Nephron progenitor cell (in vitro differentiated cells): ENCODE measurements around the gene PCP4L1.

Source experiments
- DNase-seq: peaks from one replicate; pipeline ENCODE4 v3.0.0; 2021
- H3K27ac Mint-ChIP-seq: 2 replicates; pipeline ENCODE4 v1.8.0; 2021; ENCODE audit warnings: mild to moderate bottlenecking, moderate library complexity, mixed read lengths
- H3K27me3 Mint-ChIP-seq: 2 replicates; pipeline ENCODE4 v1.8.0; 2021; ENCODE audit warnings: mild to moderate bottlenecking, low read depth, mixed read lengths; ENCODE audit not compliant: poor library complexity
- H3K36me3 Mint-ChIP-seq: 2 replicates; pipeline ENCODE4 v1.8.0; 2021; ENCODE audit warnings: low read depth, mixed read lengths
- H3K4me1 Mint-ChIP-seq: 2 replicates; pipeline ENCODE4 v1.8.0; 2021; ENCODE audit warnings: mixed read lengths
- H3K4me3 Mint-ChIP-seq: 2 replicates; pipeline ENCODE4 v1.8.0; 2021; ENCODE audit warnings: mild to moderate bottlenecking, moderate library complexity, mixed read lengths
- H3K9me3 Mint-ChIP-seq: 2 replicates; pipeline ENCODE4 v1.8.0; 2021; ENCODE audit warnings: mild to moderate bottlenecking, moderate library complexity, mixed read lengths
- TF ChIP-seq, protein P1 (sequence below): fragments of 200-600 bp; sonication (generic); IDR thresholded peaks from 2 replicates; pipeline ENCODE4 v1.5.0; 2021; ENCODE audit warnings: antibody characterized with exemption

The PCP4L1 gene

DNA sequence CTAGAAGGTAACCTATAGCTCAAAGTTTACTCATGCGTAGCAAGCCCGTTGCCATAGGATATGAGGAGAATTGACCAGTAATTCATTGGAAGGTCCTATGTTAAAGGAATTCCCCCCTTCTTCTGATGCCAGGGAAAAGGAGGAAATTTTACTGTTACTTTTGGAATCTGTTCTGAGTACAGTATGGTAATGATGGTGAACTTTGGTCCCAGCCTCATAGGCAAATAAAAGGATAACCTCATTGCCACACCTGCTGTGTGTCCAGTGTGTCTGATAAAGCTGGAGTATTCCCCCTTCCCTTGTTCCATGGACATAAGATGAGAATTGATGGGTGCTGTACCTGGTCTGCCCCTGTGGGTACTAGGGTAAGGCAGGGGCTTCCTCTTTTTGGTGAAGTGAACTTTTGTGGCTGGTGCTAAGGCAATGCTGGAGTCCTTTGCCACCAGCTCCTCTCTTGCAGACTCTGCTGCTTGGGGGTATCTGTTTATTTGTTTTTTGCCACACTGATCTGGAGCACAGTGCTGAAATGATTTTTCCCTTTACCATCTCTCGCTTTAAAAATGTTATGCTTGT is 29.0 kb downstream of the PCP4L1 start:
- TF ChIP-seq, protein P1, sequence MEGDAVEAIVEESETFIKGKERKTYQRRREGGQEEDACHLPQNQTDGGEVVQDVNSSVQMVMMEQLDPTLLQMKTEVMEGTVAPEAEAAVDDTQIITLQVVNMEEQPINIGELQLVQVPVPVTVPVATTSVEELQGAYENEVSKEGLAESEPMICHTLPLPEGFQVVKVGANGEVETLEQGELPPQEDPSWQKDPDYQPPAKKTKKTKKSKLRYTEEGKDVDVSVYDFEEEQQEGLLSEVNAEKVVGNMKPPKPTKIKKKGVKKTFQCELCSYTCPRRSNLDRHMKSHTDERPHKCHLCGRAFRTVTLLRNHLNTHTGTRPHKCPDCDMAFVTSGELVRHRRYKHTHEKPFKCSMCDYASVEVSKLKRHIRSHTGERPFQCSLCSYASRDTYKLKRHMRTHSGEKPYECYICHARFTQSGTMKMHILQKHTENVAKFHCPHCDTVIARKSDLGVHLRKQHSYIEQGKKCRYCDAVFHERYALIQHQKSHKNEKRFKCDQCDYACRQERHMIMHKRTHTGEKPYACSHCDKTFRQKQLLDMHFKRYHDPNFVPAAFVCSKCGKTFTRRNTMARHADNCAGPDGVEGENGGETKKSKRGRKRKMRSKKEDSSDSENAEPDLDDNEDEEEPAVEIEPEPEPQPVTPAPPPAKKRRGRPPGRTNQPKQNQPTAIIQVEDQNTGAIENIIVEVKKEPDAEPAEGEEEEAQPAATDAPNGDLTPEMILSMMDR = no peak
- Mint-ChIP-seq H3K27ac (no peak overlapping the region), H3K9me3 (peaks cover 8% of the 10 kb centered on the region), H3K4me1 (peaks cover 24% of the 10 kb centered on the region), H3K36me3 (peaks cover 6% of the 10 kb centered on the region), H3K4me3 (no peak overlapping the region), H3K27me3 (peaks cover 41% of the 10 kb centered on the region)
- no peak for DNase-seq

DNA sequence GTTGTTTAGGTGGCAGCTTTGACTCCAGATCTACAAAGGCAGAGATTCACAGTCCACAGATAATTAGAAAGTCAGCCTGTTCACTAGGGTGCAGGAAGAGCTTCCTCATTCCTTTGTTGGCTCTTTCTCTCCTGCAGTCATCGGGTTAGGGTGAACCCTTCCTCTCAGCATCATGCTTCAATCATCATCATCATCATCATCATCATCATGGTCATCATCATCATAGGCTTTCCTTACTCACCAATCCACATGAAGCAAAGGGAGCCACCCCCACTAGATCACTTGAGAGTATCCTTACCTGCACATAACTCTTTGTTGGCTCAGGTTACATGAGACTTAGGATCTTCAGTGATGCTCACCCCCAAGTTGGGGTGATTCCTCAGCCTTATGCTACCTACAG is 32.2 kb downstream of the PCP4L1 start:
- Mint-ChIP-seq H3K36me3 (no peaks in the 10 kb centered on the region), H3K4me1 (peaks cover 12% of the 10 kb centered on the region), H3K27ac (no peak overlapping the region), H3K4me3 (no peak overlapping the region), H3K9me3 (no peaks in the 10 kb centered on the region), H3K27me3 (peaks cover 10% of the 10 kb centered on the region)
- no peak for DNase-seq
- TF ChIP-seq, protein P1 = no peak

DNA sequence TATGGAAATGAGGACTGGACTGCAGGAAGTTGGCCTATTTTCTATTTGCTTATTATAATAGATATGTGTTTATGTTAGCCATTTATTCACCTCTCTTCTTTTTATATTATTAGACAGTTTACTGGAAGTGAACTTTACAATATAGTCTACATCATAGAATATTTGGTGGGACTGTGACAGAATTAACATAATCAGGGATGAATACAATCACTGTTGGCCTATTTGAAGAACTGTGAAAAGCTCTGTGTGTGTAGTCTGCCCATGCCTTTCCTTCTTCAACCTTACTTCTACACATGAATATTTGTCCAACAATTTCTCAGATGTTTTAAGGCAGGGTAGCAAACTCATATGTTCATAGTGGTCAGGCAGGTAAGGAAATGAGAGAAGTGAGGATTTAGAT is 38.9 kb downstream of the PCP4L1 start:
- Mint-ChIP-seq H3K4me3 (no peak overlapping the region), H3K27ac (no peak overlapping the region)

DNA sequence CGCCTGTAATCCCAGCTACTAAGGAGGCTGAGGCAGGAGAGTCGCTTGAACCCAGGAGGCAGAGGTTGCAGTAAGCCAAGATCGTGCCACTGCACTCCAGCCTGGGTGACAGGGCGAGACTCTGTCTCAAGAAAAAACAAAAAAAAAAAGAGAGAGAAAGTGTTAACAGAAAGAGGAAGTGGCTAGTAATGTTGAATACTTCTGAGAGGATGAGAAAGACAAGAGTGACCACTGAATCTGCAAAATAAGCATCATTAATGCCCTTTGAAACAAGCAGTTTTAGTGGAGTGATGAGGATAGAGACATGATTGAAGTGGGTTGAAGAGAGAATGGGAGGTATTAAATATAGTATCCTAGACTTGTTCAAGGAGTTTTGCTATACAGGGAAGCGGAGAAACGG is 39.6 kb downstream of the PCP4L1 start:
- no peak for DNase-seq
- Mint-ChIP-seq H3K27ac (no peak overlapping the region), H3K9me3 (no peaks in the 10 kb centered on the region), H3K27me3 (no peaks in the 10 kb centered on the region), H3K36me3 (no peaks in the 10 kb centered on the region), H3K4me1 (no peaks in the 10 kb centered on the region), H3K4me3 (no peak overlapping the region)
- TF ChIP-seq, protein P1 = no peak

More for the DNA sequence above, 38.9 kb downstream of the PCP4L1 start:
- Mint-ChIP-seq H3K9me3 (no peaks in the 10 kb centered on the region), H3K4me1 (no peaks in the 10 kb centered on the region), H3K36me3 (no peaks in the 10 kb centered on the region), H3K27me3 (no peaks in the 10 kb centered on the region)
- TF ChIP-seq, protein P1 = no peak
- no peak for DNase-seq

DNA sequence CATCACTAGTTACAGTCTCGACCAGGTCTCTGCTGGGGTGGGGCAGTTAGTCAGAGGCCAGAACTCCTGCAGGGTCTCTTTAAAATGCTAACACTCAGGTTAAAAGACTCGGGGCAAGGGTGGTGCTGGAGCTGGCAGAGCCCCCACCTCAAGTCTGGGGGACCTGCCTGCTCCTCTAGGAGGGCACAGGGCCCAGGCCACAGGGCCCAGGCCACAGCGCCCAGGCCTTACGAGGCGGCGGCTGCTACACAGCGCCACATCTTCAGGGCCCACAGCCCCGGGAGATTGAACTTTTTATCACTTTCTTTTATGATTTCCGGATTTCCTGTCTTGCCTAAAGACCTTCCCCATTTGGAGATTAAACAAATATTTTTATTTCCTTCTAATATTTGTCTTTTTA is 40.8 kb downstream of the PCP4L1 start:
- no peaks in the 10 kb centered on the region for H3K9me3 Mint-ChIP-seq
- no peaks in the 10 kb centered on the region for H3K36me3 Mint-ChIP-seq
- TF ChIP-seq, protein P1 = no peak
- H3K4me3 Mint-ChIP-seq = no peak overlapping the region
- no peaks in the 10 kb centered on the region for H3K27me3 Mint-ChIP-seq
- DNase-seq = no peak
- no peak overlapping the region for H3K27ac Mint-ChIP-seq
- peaks cover 5% of the 10 kb centered on the region for H3K4me1 Mint-ChIP-seq

DNA sequence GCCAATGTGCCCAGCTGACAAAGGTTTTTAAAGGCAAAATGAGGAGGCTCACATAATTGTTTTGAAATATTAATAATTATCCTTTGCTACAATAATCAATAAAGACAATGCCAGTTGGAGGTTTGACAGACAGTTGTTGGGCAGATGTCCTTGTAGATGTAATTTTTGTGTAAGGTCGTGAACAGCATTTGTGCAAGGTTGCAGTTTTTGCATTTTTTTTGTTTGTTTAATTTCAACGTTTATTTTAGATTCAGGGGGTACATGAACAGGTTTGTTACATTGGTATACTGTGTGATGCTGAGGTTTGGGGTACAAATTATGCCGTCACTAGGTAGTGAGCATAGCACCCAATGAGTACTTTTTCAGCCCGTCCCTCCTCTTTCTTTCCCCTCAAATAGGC is 41.9 kb downstream of the PCP4L1 start:
- no peak overlapping the region for H3K4me3 Mint-ChIP-seq
- DNase-seq = no peak
- TF ChIP-seq, protein P1 = no peak
- H3K9me3 Mint-ChIP-seq = no peaks in the 10 kb centered on the region
- H3K27ac Mint-ChIP-seq = no peak overlapping the region
- no peaks in the 10 kb centered on the region for H3K36me3 Mint-ChIP-seq
- H3K4me1 Mint-ChIP-seq = peaks cover 16% of the 10 kb centered on the region
- no peaks in the 10 kb centered on the region for H3K27me3 Mint-ChIP-seq
